Stimulated activated CD8-positive, alpha-beta memory T cell treated with anti-CD3 and anti-CD28 coated beads, Interleukin-4, amount 100 ng/mL, for 1 hour (primary cell): ENCODE results near the gene KMO.

Experiments used
- DNase-seq, 2 donors: peaks; one replicate each; pipeline ENCODE4 v3.0.0-alpha.2; 2020; ENCODE audit warnings: low read depth in 2 of 2, low spot score in 1 of 2

Gene KMO

GRCh38 chr1:241532162-241532531, at the start of gene KMO:
TSS of gene KMO (plus strand) at chr1:241532378. CDS start at chr1:241532445, 67 bp downstream.
- DNase-seq: no peak

- DNase-seq: no peak
These were observed 49.4 kb upstream of the KMO start for GRCh38 chr1:241482761-241483250.

- no peak for DNase-seq
These were observed 47.0 kb upstream of the KMO start for GRCh38 chr1:241485145-241485544.

GRCh38 chr1:241485554-241485992, 46.6 kb upstream of the KMO start:
- no peak for DNase-seq

- no peak for DNase-seq
These were observed 43.4 kb upstream of the KMO start for GRCh38 chr1:241488739-241489138.

GRCh38 chr1:241495741-241496140, 36.4 kb upstream of the KMO start:
- DNase-seq: no peak

GRCh38 chr1:241499910-241500309, 32.3 kb upstream of the KMO start:
- DNase-seq: no peak

- DNase-seq: no peak
These were observed 28.7 kb upstream of the KMO start for GRCh38 chr1:241503444-241503843.

- DNase-seq: no peak
These were observed 24.9 kb upstream of the KMO start for GRCh38 chr1:241507189-241507863.

GRCh38 chr1:241513378-241513777, 18.8 kb upstream of the KMO start:
- no peak for DNase-seq

- DNase-seq: no peak
These were observed 13.5 kb upstream of the KMO start for GRCh38 chr1:241518476-241519307.

GRCh38 chr1:241519308-241520079, 12.7 kb upstream of the KMO start, which contains the start of gene FH:
TSS of gene FH (minus strand) at chr1:241519755. CDS start at chr1:241519722, 33 bp downstream.
- peak; percentile 67 to 85 for DNase-seq

GRCh38 chr1:241520080-241520465, 12.1 kb upstream of the KMO start:
- no peak for DNase-seq

- no peak for DNase-seq
These were observed 10.5 kb upstream of the KMO start for GRCh38 chr1:241521718-241522117.

GRCh38 chr1:241525026-241525425, 7.2 kb upstream of the KMO start:
- DNase-seq: no peak

GRCh38 chr1:241527146-241527545, 5.0 kb upstream of the KMO start:
- no peak for DNase-seq

GRCh38 chr1:241531195-241532161, 700 bp upstream of the KMO start:
- no peak for DNase-seq

- DNase-seq: no peak
These were observed 686 bp downstream of the KMO start for GRCh38 chr1:241532864-241533263.

GRCh38 chr1:241533326-241534115, 1.3 kb downstream of the KMO start:
- no peak for DNase-seq

- no peak for DNase-seq
These were observed 4.1 kb downstream of the KMO start for GRCh38 chr1:241536304-241536703.
